Activated gamma-delta T cell treated with Interleukin-2 at 50 U/mL for 16 hours (primary cell): ENCODE data around the gene KPNA5.
"Not testable (repeated sequence)": the region's sequence is repeated elsewhere in the genome, so short reads cannot be mapped to it uniquely, and the experiment has no call there.

ENCODE experiments used
- DNase-seq: peaks from one replicate; pipeline ENCODE4 v3.0.0-alpha.2; 2020

KPNA5 gene

GRCh38 chr6:116705917-116706316 lies 24.9 kb downstream of the KPNA5 start:
- no peak for DNase-seq

DNA sequence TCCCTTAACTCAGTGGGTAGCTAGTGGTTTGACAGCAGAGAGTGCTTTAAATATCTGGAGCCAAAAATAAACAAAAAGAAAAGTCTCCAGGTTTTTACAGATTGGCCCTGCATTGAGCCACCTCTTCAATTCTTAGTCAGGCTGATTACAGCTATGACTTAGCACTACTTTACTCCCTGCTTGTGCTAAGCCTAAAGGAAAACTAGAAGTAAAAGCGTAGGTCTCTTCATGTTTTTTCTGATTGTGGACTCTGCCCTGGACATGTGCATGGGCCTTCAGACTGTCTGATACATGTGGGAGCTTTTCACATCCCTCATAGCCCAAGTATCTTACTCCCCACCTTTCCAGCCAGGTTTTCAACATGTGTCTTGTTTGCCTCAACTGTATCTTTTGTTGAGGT lies 33.3 kb downstream of the KPNA5 start:
- no peak for DNase-seq

DNA sequence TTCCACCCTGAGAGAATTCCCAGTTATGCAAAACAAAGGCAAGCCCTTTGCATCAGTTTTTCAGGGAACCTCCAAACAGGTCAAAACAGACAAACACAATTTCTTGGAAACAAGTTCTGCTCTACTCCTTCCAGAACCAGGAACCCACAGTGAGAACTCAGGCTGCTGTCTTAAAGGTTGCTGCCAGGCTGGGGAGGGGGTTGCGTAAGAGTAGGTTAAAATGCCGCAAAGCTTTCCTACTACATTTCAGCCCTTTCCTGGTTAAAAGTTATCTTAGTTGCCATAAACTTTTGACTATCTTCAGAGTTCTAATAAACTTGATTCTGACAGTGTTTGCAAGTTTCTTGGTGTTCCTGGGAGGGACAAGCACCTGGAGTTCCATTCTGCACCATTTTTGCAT lies 33.8 kb downstream of the KPNA5 start:
- DNase-seq: no peak

DNA sequence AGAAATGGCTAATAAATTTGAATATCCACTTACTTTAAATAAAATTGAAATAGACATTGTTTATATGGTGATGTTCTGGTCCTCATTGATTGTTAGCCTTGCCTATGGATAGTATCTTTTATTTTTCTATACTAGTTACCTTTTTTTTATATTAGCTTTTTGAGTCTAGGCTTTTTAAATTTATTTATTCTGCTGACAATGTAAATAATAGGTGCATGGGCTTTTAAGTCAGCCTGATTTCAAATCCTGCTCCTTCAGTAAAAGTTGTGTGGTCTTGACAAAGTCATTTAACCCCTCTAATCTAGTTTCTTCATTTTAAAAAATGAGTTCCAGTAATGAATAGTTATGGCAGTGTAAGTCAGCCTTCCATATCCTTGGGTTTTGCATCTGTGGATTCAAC lies 45.9 kb downstream of the KPNA5 start:
- no peak for DNase-seq

GRCh38 chr6:116730513-116730912 lies 49.5 kb downstream of the KPNA5 start:
- DNase-seq: no peak

DNA sequence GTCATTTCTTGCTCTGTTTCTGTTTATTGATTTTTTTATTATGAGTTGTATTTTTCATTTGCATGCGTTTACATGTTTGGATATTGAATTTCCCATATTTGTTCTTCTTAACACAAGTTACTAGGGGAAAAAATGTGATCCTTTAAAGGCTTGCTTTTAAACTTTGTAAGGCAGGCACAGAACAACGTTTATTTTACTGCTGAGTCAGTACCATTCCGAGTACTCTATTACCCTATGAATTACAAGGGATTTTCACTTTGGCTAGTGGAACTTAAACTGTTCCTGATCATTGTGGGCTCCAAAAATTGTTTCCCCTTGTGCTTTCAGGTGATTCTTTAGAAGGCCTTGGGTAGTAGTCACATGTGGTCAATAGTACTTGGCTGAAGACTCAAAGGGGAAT lies 56.0 kb downstream of the KPNA5 start:
- no peak for DNase-seq

- not testable (repeated sequence) for DNase-seq
Observed at GRCh38 chr6:116740486-116740885, 59.5 kb downstream of the KPNA5 start.

DNA sequence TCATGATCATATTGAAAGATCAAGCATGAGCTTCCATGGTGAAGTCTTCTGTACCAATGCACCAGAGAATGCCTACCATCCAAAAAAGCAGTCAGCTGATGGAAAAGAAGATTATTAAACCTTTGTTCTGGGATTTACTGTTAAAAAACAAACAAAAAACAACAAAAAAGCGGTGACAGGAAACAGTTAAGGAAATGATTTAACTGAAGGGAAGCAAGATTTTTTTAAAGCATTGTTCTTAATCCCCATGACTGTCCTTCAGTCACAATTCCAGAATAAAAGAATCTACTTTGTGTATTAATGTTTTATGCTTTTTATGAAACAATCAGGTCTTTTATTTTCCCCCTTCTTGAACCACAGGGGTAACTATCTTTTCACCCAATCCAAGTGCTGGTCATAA lies 60.6 kb downstream of the KPNA5 start:
- DNase-seq: no peak

DNA sequence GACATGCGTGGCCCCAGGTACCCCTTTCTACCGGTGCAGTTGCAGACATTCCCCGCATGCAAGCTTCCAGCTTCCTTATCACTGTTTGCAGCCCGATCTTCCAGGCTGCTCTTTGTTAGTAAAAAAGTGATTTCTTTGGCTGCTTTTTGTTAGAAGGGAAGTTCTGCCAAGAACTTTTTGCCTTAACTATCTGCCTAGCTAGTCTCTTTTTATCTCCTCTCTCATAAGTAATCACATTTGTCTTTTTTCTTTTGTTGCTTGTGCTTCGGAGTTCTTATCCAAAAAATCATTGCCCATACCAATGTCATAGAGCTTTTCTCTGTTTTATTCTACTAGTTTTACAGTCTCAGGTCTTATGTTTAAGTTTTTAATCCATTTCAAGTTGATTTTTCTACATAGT lies 64.2 kb downstream of the KPNA5 start:
- no peak for DNase-seq

- no peak for DNase-seq
Observed at GRCh38 chr6:116761779-116762178, 80.8 kb downstream of the KPNA5 start.

DNA sequence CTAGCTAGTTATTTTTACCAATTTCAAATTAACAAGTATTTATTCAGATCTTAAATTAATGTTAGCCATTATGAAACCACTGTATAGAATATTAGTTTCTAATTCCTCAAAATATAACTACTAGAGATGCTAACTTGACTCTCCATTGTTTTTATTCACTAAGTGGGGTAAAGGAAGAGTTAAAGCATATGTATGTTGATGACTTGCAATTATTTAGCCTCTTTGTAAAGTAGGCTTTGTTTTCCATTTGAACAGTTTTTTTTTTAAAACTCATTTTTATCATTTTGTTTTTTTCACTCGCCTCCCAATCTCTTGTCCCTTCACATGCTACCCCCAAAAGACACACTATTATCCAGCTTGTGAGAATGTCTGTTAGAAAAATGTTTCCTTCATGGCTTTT lies 81.2 kb downstream of the KPNA5 start:
- no peak for DNase-seq

- DNase-seq: no peak
Observed at GRCh38 chr6:116763048-116763447, 82.0 kb downstream of the KPNA5 start.

DNA sequence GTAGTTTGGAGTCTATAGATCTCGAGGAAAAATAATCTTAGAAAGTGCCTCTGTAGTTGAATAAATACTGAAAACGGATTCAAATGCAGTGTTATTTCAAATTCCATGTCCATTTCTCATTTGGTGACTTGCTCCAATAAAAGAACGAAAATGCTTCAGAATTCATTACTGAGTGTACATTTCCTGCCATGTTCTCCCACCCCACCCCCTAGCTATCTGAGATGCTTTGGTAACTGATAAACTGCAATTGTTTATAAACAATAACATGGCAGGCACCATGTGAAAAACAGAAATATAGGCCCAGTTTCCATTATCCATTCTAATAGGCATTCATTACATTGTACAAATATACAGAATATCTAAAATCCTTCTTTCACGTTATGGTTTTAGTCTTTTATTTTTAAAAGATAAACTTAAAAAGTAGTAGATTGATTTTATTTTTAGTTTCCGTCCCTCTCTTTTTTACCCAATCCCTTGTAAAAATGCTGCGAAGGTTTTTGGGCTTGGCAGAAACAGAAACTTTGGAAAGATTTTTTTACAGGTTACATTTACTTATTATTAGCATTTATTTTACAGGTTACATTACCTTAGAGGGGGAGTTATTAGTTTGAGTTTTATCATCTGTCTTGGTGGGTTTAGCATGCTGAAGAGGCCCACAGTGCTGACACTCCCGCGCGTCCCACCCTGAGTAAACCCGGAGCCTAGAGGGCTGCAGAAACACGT lies 83.1 kb downstream of the KPNA5 start:
- no peak for DNase-seq

DNA sequence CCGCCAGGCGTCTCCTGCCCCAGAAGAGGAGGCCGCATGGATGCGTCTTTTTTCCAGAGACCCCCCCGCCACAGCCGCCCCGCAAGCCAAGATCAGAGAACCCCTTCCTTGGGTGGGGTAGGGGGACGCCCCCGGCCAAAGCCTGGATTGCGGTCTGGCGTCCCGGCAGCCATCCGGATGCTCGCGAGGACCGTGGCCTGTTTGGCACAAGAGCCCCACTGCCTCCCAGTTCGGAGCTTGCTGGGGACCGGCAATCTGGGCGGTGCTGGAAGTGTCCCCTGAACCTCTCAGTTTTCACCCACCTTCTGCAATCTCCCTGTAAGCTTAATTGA lies 83.6 kb downstream of the KPNA5 start:
- DNase-seq: no peak

GRCh38 chr6:116764961-116765841 lies 84.2 kb downstream of the KPNA5 start, which contains the start of gene FAM162B:
TSS of gene FAM162B (minus strand) at chr6:116765719. CDS start at chr6:116765576, 143 bp downstream.
- DNase-seq: no peak

DNA sequence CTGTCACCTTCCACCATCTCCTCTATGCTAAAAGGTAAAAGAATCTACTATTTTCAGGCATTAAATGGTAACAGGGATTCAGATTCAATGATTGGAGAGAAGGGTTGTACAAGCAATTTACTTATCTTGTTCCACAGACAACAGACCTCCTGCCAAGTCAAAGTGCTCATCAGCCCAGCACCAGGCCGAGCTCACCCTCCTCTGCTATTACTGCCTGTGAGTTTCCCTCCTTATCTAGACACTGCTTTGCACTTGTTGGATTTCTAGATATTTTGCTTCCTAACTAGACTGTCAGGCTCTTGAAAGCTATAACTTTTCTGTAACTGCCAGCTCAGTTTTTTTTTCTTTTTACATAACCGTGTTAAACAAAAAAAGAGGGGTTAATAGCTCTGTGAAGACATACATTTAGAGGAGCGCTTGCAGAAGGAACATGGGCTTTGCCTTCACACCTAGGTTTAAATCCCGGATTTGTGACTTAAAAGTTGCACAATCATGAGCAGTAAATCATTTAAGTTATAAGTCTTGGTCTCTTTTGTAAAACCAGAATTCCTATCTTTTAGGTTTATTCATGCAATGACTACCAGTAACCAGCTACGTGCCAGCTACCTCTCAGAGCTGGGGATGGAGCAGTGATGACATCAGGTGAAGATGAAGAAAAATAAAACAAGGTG lies 85.6 kb downstream of the KPNA5 start:
- DNase-seq: no peak

- DNase-seq: no peak
Observed at GRCh38 chr6:116767715-116768114, 86.7 kb downstream of the KPNA5 start.

GRCh38 chr6:116772450-116772849 lies 91.4 kb downstream of the KPNA5 start:
- no peak for DNase-seq

- DNase-seq: no peak
Observed at GRCh38 chr6:116773886-116774285, 92.9 kb downstream of the KPNA5 start.

DNA sequence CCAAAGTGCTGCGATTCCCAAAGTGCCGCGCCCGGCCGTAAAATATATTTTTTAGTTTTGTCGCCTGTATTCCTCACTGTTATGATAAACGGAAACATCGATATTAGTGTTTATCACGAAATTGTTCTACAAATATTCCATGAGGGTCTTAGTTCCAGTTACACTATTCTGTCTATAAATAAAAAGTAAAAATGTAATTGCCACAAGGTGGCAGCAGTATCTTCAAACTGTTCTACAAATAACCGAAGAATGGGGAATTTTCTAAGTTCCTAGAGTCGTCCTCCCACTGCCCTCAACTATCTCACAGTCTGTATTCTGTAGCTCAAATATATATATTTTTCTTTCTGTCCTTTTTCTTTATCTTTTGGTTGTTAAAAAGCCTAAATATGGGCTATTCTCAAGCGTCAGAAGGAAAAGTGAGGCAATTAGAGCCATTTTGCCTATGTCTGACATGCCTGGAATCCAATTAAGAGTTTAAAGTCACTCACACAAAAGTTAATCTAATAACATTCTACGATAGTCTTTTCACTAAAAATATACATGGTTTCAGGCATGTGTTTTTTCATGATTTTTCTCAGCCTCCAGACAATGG lies 98.7 kb downstream of the KPNA5 start:
- DNase-seq: no peak

- DNase-seq: no peak
Observed at GRCh38 chr6:116783852-116784251, 102.8 kb downstream of the KPNA5 start.
